Measurements from ENCODE around the gene GSS. TPM values are rescaled to one million over a fixed set of nuclear protein-coding genes. Genes with fewer than 3 reads are reported as not detected.

Gene GSS
- total RNA-seq, 3 donors from 2014 or later: 33.4 to 61.9 (median 53.7) TPM

DNA sequence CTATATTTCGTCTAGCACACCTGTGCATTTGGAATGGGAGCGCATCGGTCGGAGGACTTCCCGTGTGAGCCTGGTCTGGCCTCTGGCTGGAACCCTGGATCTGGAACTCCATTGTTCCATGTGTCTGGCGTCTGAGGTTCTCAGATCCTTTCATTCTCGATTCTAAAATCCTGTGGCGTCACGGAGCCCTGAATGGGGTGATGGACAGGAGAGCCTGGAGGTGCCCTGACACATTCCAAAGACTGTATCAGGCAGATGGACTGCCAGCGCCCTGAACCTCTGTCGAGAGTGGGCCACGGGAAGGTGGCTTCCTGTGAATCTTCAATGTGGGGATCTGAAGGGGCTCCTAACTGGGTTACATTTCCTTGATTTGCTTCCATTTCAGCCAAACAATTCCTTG is 20.7 kb upstream of the GSS start:
- intact Hi-C loops (cut with DNase I; ENCODE audit: low total_unique reads): no loop called here
- H3K9me3 ChIP-seq: no peaks in the 10 kb centered on the region
- H3K4me3 ChIP-seq: no peak overlapping the region
- DNase-seq (ENCODE audit: low spot score in 2 of 2): no peak
- H3K27me3 ChIP-seq: no peaks in the 10 kb centered on the region
- TF ChIP-seq, protein P1, sequence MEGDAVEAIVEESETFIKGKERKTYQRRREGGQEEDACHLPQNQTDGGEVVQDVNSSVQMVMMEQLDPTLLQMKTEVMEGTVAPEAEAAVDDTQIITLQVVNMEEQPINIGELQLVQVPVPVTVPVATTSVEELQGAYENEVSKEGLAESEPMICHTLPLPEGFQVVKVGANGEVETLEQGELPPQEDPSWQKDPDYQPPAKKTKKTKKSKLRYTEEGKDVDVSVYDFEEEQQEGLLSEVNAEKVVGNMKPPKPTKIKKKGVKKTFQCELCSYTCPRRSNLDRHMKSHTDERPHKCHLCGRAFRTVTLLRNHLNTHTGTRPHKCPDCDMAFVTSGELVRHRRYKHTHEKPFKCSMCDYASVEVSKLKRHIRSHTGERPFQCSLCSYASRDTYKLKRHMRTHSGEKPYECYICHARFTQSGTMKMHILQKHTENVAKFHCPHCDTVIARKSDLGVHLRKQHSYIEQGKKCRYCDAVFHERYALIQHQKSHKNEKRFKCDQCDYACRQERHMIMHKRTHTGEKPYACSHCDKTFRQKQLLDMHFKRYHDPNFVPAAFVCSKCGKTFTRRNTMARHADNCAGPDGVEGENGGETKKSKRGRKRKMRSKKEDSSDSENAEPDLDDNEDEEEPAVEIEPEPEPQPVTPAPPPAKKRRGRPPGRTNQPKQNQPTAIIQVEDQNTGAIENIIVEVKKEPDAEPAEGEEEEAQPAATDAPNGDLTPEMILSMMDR (IDR thresholded peaks at IDR 0.05): no peak
- no peak for TF ChIP-seq POLR2AphosphoS5 (IDR thresholded peaks at IDR 0.05)
- TF ChIP-seq POLR2A (IDR thresholded peaks at IDR 0.05): no peak
- H3K27ac ChIP-seq: no peak overlapping the region
- no peaks in the 10 kb centered on the region for H3K36me3 ChIP-seq
- H3K4me1 ChIP-seq: no peaks in the 10 kb centered on the region

DNA sequence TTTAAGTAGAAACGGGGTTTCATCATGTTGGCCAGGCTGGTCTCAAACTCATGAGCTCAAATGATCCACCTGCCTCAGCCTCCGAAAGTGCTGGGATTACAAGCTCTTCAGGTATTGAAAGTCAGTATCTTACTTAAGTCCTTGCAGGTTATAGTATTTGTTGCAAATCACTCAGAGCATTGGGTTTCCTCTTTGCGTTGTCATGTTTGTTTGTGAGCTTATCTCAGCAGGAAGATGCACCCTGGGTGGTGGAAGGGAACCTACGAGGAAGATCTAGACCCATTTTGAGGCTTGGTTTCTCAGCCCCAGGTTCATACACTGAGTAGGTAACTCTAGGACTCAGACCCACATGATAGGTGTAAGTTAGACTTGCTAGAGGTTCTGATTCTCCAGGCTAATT is 18.6 kb upstream of the GSS start:
- DNase-seq (ENCODE audit: low spot score in 2 of 2): no peak
- Histone ChIP-seq H3K4me3 (no peak overlapping the region), H3K9me3 (no peaks in the 10 kb centered on the region), H3K36me3 (no peaks in the 10 kb centered on the region), H3K27ac (no peak overlapping the region), H3K27me3 (no peaks in the 10 kb centered on the region), H3K4me1 (no peaks in the 10 kb centered on the region)
- intact Hi-C loops (cut with DNase I; ENCODE audit: low total_unique reads): no loop called here
- no peak for TF ChIP-seq POLR2AphosphoS5 (IDR thresholded peaks at IDR 0.05)
- TF ChIP-seq, protein P1 (IDR thresholded peaks at IDR 0.05): no peak
- no peak for TF ChIP-seq POLR2A (IDR thresholded peaks at IDR 0.05)

DNA sequence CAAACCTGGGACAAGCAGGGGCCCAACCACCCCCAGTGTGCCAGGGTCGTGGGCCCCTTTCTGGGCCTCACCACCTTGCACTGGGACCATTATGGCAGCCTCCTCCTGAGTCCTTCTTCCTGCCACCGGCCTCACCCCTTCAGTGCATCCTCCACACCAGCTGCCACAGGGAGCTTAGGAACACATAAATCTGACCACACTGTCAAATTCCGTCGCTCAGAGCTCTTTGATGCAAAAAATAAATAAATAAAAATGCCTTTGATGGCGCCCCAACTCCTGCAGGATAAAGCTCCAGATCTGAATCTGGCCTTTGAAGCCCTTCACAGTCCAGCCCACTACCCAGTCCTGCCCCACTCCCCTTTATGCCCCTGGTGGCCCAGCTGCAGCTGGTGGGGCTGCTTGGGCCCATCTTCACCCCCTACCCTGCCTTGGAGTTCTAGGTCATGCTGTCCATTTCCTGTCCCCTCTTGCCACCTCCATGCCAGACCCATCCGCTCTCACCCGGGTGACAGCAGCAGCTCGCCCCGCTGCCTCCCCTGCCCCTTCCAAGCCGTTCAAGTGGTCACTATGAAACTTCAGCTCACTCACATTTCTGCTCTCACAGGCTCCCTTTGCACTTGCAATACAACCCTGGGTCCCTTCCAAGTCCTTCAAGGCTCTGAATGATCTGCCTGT is 16.1 kb upstream of the GSS start:
- intact Hi-C loops (cut with DNase I; ENCODE audit: low total_unique reads): no loop called here
- H3K9me3 ChIP-seq: no peaks in the 10 kb centered on the region
- no peak overlapping the region for H3K4me3 ChIP-seq
- H3K36me3 ChIP-seq: no peaks in the 10 kb centered on the region
- TF ChIP-seq, protein P1 (IDR thresholded peaks at IDR 0.05): no peak
- TF ChIP-seq POLR2AphosphoS5 (IDR thresholded peaks at IDR 0.05): no peak
- no peak for TF ChIP-seq POLR2A (IDR thresholded peaks at IDR 0.05)
- H3K4me1 ChIP-seq: no peaks in the 10 kb centered on the region
- peak in 1 of 2 donors; percentile 31 for DNase-seq (ENCODE audit: low spot score in 2 of 2)
- H3K27me3 ChIP-seq: no peaks in the 10 kb centered on the region
- H3K27ac ChIP-seq: no peak overlapping the region

DNA sequence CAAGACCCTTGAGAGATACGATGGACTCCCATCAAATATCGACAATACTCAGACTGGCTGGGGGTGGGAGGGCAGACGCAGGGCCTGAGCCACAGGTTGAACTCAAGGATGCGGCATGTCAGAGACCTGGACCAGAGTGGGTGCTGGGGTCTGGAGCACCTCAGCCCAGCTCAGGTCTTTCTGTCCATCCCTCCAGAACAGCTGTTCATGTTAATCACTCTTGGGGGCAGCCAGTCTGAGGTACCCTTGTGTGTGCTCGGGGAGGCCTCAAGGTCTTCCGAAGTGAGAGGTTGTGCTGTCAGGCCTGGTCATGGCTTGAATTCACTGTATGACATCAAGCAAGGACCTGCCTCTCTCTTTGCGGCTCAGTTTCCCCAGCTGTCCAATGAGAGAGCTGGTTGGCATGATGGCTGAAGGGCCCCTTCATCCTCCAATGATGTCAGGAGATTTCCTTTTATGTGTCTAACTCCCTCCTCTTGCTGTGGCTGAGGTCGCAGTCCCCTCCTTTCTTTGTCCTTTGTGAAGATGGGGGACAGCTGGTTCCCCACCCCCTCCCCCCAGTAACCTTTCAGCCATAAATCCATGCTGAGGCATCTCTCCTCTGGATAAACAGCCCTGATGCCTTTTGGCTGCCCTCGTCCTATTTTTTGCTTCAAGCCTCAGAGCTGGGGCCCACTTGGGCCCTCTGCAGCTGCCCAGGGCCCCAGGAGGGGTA is 15.4 kb upstream of the GSS start:
- H3K27ac ChIP-seq: no peak overlapping the region
- H3K27me3 ChIP-seq: no peaks in the 10 kb centered on the region
- H3K4me3 ChIP-seq: no peak overlapping the region
- no peaks in the 10 kb centered on the region for H3K4me1 ChIP-seq
- no peaks in the 10 kb centered on the region for H3K36me3 ChIP-seq
- TF ChIP-seq, protein P1 (IDR thresholded peaks at IDR 0.05): no peak
- no peak for TF ChIP-seq POLR2A (IDR thresholded peaks at IDR 0.05)
- no peak for TF ChIP-seq POLR2AphosphoS5 (IDR thresholded peaks at IDR 0.05)
- peak in 1 of 2 donors; percentile 19 for DNase-seq (ENCODE audit: low spot score in 2 of 2)
- intact Hi-C loops (cut with DNase I; ENCODE audit: low total_unique reads): no loop called here
- H3K9me3 ChIP-seq: no peaks in the 10 kb centered on the region

DNA sequence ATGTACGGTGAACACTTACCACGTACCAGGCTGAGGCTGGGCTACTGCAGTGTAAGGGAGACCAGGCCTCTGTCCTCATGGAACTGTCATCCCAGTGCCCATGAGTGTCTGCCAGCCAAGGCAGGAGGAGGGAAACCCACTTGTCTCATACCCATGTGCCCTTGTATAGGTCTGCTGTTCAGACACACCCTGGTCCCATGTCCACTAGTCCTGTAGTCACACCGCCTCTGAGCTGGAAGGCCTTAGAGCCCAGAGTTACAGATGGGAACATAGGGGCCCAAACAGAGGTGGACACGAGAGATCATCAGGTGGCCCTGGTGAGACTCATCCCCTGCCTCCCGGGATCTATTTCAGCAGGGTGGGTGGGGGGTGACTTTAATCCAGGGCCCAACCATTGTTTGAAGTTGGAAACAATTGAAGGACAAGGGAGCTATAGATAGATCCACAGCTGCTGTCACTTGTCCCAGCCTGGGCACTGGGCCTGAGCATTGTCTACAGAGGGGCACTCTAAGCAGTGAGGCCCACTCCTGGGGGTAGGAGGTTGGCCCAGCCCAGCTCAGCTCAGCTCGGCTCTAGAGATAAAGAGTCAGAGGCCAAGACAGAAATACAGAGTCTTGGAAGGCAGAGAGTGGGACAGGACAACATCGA is 14.7 kb upstream of the GSS start:
- Histone ChIP-seq H3K4me3 (no peak overlapping the region), H3K9me3 (no peaks in the 10 kb centered on the region), H3K27ac (no peak overlapping the region), H3K27me3 (no peaks in the 10 kb centered on the region), H3K36me3 (no peaks in the 10 kb centered on the region), H3K4me1 (no peaks in the 10 kb centered on the region)
- peak in 1 of 2 donors; percentile 15 for DNase-seq (ENCODE audit: low spot score in 2 of 2)
- TF ChIP-seq POLR2AphosphoS5 (IDR thresholded peaks at IDR 0.05) (no peak), POLR2A (IDR thresholded peaks at IDR 0.05) (no peak)
- TF ChIP-seq, protein P1 (IDR thresholded peaks at IDR 0.05): no peak
- intact Hi-C loops (cut with DNase I; ENCODE audit: low total_unique reads): no loop called here
